GM12864 (cell line): ENCODE data around the gene TENT5C.

Experiments used
- DNase-seq: peaks from one replicate; pipeline ENCODE4 v3.0.0-alpha.2; 2011; ENCODE audit warnings: low read depth
- H3K4me3 ChIP-seq: 2 replicates; pipeline ENCODE4 v1.5.1; 2011; ENCODE audit warnings: mild to moderate bottlenecking, low read depth, low read length, control low read depth
- CTCF ChIP-seq: IDR thresholded peaks from 2 replicates; pipeline ENCODE4 v1.5.1; 2011; ENCODE audit warnings: low read depth, mild to moderate bottlenecking, moderate library complexity, low read length, control low read depth, inconsistent platforms; ENCODE audit errors: missing control alignments

TENT5C gene

GRCh38 chr1:117638141-117638540 is 32.3 kb downstream of the TENT5C start:
- no peak for TF ChIP-seq CTCF
- no peak for DNase-seq
- no peak overlapping the region for H3K4me3 ChIP-seq

GRCh38 chr1:117638759-117639158 is 32.9 kb downstream of the TENT5C start:
- no peak overlapping the region for H3K4me3 ChIP-seq
- DNase-seq = no peak
- TF ChIP-seq CTCF = no peak

- DNase-seq = no peak
- TF ChIP-seq CTCF = no peak
Observed at GRCh38 chr1:117639741-117640140, 33.9 kb downstream of the TENT5C start.

GRCh38 chr1:117641536-117641935 is 35.7 kb downstream of the TENT5C start:
- H3K4me3 ChIP-seq = no peak overlapping the region
- no peak for TF ChIP-seq CTCF
- no peak for DNase-seq

More at GRCh38 chr1:117639741-117640140, 33.9 kb downstream of the TENT5C start:
- H3K4me3 ChIP-seq = no peak overlapping the region

GRCh38 chr1:117642963-117643362 is 37.1 kb downstream of the TENT5C start:
- H3K4me3 ChIP-seq = no peak overlapping the region
- TF ChIP-seq CTCF = no peak
- DNase-seq = no peak

- H3K4me3 ChIP-seq = no peak overlapping the region
- TF ChIP-seq CTCF = no peak
- DNase-seq = no peak
Observed at GRCh38 chr1:117643601-117644000, 37.8 kb downstream of the TENT5C start.

GRCh38 chr1:117644696-117645311 is 39.0 kb downstream of the TENT5C start:
- DNase-seq = no peak
- H3K4me3 ChIP-seq = no peak overlapping the region
- no peak for TF ChIP-seq CTCF
